H9 (cell line): ENCODE results near the gene NR3C2. TPM values are rescaled to one million over a fixed set of nuclear protein-coding genes. Genes with fewer than 3 reads are reported as not detected.

Experiments used
- DNase-seq: peaks from one replicate; pipeline ENCODE4 v3.0.0-alpha.2; 2017
- H2AFZ ChIP-seq: one replicate; pipeline ENCODE4 v1.6.1; 2013; ENCODE audit warnings: mild to moderate bottlenecking, low read length, control low read depth, moderate library complexity
- H2AK5ac ChIP-seq: 2 replicates; pipeline ENCODE4 v1.6.1; 2013; ENCODE audit warnings: low read length, control low read depth, mixed read lengths; ENCODE audit not compliant: insufficient read length
- H2BK120ac ChIP-seq: one replicate; pipeline ENCODE4 v1.6.1; 2013; ENCODE audit warnings: low read depth, mild to moderate bottlenecking, low read length, control low read depth, inconsistent platforms; ENCODE audit not compliant: poor library complexity, severe bottlenecking
- H2BK12ac ChIP-seq: 2 replicates; pipeline ENCODE4 v1.6.1; 2013; ENCODE audit warnings: low read length, control low read depth, mixed read lengths, low read depth; ENCODE audit not compliant: insufficient read length
- H2BK15ac ChIP-seq: 2 replicates; pipeline ENCODE4 v1.6.1; 2013; ENCODE audit warnings: low read depth, low read length, control low read depth
- H2BK20ac ChIP-seq: one replicate; pipeline ENCODE4 v1.6.1; 2013; ENCODE audit warnings: low read depth, mild to moderate bottlenecking, low read length, control low read depth, inconsistent platforms; ENCODE audit not compliant: poor library complexity, severe bottlenecking
- H2BK5ac ChIP-seq: 2 replicates; pipeline ENCODE4 v1.6.1; 2013; ENCODE audit warnings: low read length, control low read depth, mixed read lengths; ENCODE audit not compliant: insufficient read length
- H3K14ac ChIP-seq: 2 replicates; pipeline ENCODE4 v1.6.1; 2013; ENCODE audit warnings: low read length, control low read depth; ENCODE audit not compliant: insufficient read depth
- H3K18ac ChIP-seq: 2 replicates; pipeline ENCODE4 v1.6.1; 2013; ENCODE audit warnings: low read depth, mild to moderate bottlenecking, mixed read lengths, low read length, control low read depth; ENCODE audit not compliant: insufficient read length
- H3K23ac ChIP-seq: 2 replicates; pipeline ENCODE4 v1.6.1; 2013; ENCODE audit warnings: low read length, control low read depth, mixed read lengths, low read depth; ENCODE audit not compliant: insufficient read length
- H3K23me2 ChIP-seq: 2 replicates; pipeline ENCODE4 v1.6.1; 2013; ENCODE audit warnings: low read depth, mild to moderate bottlenecking, mixed read lengths, low read length, control low read depth; ENCODE audit not compliant: insufficient read length, poor library complexity, severe bottlenecking
- H3K27ac ChIP-seq: 2 replicates; pipeline ENCODE4 v1.5.1; 2013; ENCODE audit warnings: low read length, control low read depth, mixed read lengths, low read depth; ENCODE audit not compliant: insufficient read length
- H3K27me3 ChIP-seq: 2 replicates; pipeline ENCODE4 v1.6.1; 2013; ENCODE audit warnings: low read length, control low read depth, inconsistent platforms; ENCODE audit not compliant: insufficient read depth
- H3K4ac ChIP-seq: 2 replicates; pipeline ENCODE4 v1.6.1; 2013; ENCODE audit warnings: low read depth, mild to moderate bottlenecking, control low read depth, inconsistent platforms, low read length, moderate library complexity
- H3K4me1 ChIP-seq: 2 replicates; pipeline ENCODE4 v1.6.1; 2013; ENCODE audit warnings: low read length, control low read depth, inconsistent platforms; ENCODE audit not compliant: insufficient read depth
- H3K4me2 ChIP-seq: 2 replicates; pipeline ENCODE4 v1.6.1; 2013; ENCODE audit warnings: low read length, control low read depth, mixed read lengths; ENCODE audit not compliant: insufficient read length, insufficient read depth
- H3K56ac ChIP-seq: 2 replicates; pipeline ENCODE4 v1.6.1; 2013; ENCODE audit warnings: low read depth, mild to moderate bottlenecking, mixed read lengths, low read length, control low read depth; ENCODE audit not compliant: insufficient read length
- H3K79me1 ChIP-seq: 2 replicates; pipeline ENCODE4 v1.6.1; 2013; ENCODE audit warnings: low read depth, mild to moderate bottlenecking, moderate library complexity, low read length, control low read depth, inconsistent platforms; ENCODE audit not compliant: insufficient read depth, poor library complexity, severe bottlenecking
- H3K79me2 ChIP-seq: 2 replicates; pipeline ENCODE4 v1.6.1; 2013; ENCODE audit warnings: low read length, control low read depth, inconsistent platforms; ENCODE audit not compliant: insufficient read depth
- H3K9ac ChIP-seq: 2 replicates; pipeline ENCODE4 v1.6.1; 2013; ENCODE audit warnings: low read length, control low read depth, mixed read lengths; ENCODE audit not compliant: insufficient read length; ENCODE audit errors: extremely low read depth
- H3K9me3 ChIP-seq: one replicate; pipeline ENCODE4 v1.6.1; 2013; ENCODE audit warnings: low read depth, low read length, inconsistent platforms; ENCODE audit not compliant: control insufficient read depth
- H3T11ph ChIP-seq: one replicate; pipeline ENCODE4 v1.6.1; 2013; ENCODE audit warnings: mild to moderate bottlenecking, low read length, control low read depth, inconsistent platforms
- H4K20me1 ChIP-seq: one replicate; pipeline ENCODE4 v1.6.1; 2013; ENCODE audit not compliant: control insufficient read depth, insufficient read length, insufficient read depth
- H4K5ac ChIP-seq: 2 replicates; pipeline ENCODE4 v1.6.1; 2013; ENCODE audit warnings: low read depth, mild to moderate bottlenecking, mixed read lengths, low read length, control low read depth; ENCODE audit not compliant: insufficient read length
- H4K8ac ChIP-seq: replicated peaks from 2 replicates; pipeline ENCODE4 v1.6.1; 2013; ENCODE audit warnings: low read length, control low read depth, mixed read lengths, low read depth; ENCODE audit not compliant: insufficient read length
- H4K91ac ChIP-seq: 2 replicates; pipeline ENCODE4 v1.6.1; 2013; ENCODE audit warnings: low read depth, mild to moderate bottlenecking, moderate library complexity, mixed read lengths, low read length, control low read depth; ENCODE audit not compliant: insufficient read length
- H3K27ac Mint-ChIP-seq, 3 experiments: 2 replicates in 2 of 3; 3 replicates in 1 of 3; pipeline ENCODE4 v1.8.0; 2020 to 2021; ENCODE audit warnings: mixed read lengths in 3 of 3, mild to moderate bottlenecking in 1 of 3, moderate library complexity in 1 of 3
- H3K27me3 Mint-ChIP-seq: 2 replicates; pipeline ENCODE4 v1.8.0; 2021; ENCODE audit warnings: low read depth, mild to moderate bottlenecking, moderate library complexity, mixed read lengths
- H3K36me3 Mint-ChIP-seq, 3 experiments: 2 replicates in 2 of 3; 3 replicates in 1 of 3; pipeline ENCODE4 v1.8.0; 2020 to 2021; ENCODE audit warnings: low read depth in 3 of 3, mixed read lengths in 3 of 3; ENCODE audit not compliant: insufficient read depth in 1 of 3
- H3K4me1 Mint-ChIP-seq, 2 experiments: 2 replicates each; pipeline ENCODE4 v1.8.0; 2020; ENCODE audit warnings: mixed read lengths in 2 of 2
- H3K4me3 Mint-ChIP-seq, 2 experiments: 2 replicates in 1 of 2; 3 replicates in 1 of 2; pipeline ENCODE4 v1.8.0; 2020 to 2021; ENCODE audit warnings: mild to moderate bottlenecking in 2 of 2, mixed read lengths in 2 of 2, moderate library complexity in 1 of 2
- H3K9me3 Mint-ChIP-seq, 2 experiments: 2 replicates in 1 of 2; 3 replicates in 1 of 2; pipeline ENCODE4 v1.8.0; 2020; ENCODE audit warnings: mild to moderate bottlenecking in 2 of 2, mixed read lengths in 2 of 2, moderate library complexity in 1 of 2
- WGBS: extraction: QIAGEN DNeasy Blood & Tissue Kit; methylation state at CpG from one replicate; pipeline ENCODE4 v1.1.7; 2013; ENCODE audit warnings: missing lambda C conversion rate, low lambda C conversion rate, mixed read lengths; ENCODE audit not compliant: insufficient read length; ENCODE audit errors: extremely low coverage; 5-methylcytosine and 5-hydroxymethylcytosine counted together
- total RNA-seq: library from RNA; stranded (reverse); gene quantifications from 2 replicates; pipeline ENCODE4 v1.2.1, GENCODE V29; 2021
- TF ChIP-seq, protein P1 (sequence below): fragments of 200-600 bp; sonication (generic); conservative IDR thresholded peaks from 3 replicates; pipeline ENCODE4 v1.8.0; 2021; ENCODE audit warnings: antibody characterized with exemption, mild to moderate bottlenecking

NR3C2 gene
- total RNA-seq, 1 experiment from 2014 or later, result 1.4 TPM

DNA sequence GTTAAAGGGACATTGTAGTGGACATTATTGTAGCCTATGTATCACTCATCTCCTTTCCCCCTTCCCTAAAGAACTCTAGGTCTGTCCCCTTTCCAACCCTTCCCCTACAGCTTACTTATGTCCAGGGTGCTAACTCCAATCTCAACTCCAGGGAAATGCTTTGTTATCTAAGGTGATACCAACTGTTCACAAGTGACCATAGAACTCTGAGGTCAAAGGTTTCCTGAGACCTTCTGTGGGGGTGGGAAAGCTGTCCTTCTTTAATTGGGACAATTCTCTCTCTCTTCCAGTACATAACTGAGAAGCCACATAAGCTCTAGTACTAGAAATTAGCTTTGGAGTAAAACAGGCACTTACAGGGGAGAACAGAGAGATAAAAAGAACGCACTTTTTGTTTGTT is 212.4 kb downstream of the NR3C2 start:
- Mint-ChIP-seq H3K36me3 (no peaks in the 10 kb centered on the region), H3K4me1 (no peaks in the 10 kb centered on the region), H3K4me3 (no peak overlapping the region), H3K27ac (no peak overlapping the region), H3K9me3 (peaks cover 0 to 2% of the 10 kb centered on the region in 2 experiments; a peak in 1 of 5 replicates), H3K27me3 (no peaks in the 10 kb centered on the region)
- no peak overlapping the region for H4K8ac ChIP-seq
- H3K4me2 ChIP-seq, result no peak overlapping the region
- H4K91ac ChIP-seq, result no peak overlapping the region
- no peak overlapping the region for H2BK20ac ChIP-seq
- H3K23ac ChIP-seq, result no peak overlapping the region
- no peak overlapping the region for H3K9ac ChIP-seq
- no peak overlapping the region for H2BK5ac ChIP-seq
- no peaks in the 10 kb centered on the region for H4K20me1 ChIP-seq
- H3K27ac ChIP-seq, result no peak overlapping the region
- WGBS, result no CpG with 5 or more reads among the region's 1 CpG
- no peak overlapping the region for H3K14ac ChIP-seq
- no peak overlapping the region for H2BK15ac ChIP-seq
- H3K18ac ChIP-seq, result no peak overlapping the region
- TF ChIP-seq, protein P1, sequence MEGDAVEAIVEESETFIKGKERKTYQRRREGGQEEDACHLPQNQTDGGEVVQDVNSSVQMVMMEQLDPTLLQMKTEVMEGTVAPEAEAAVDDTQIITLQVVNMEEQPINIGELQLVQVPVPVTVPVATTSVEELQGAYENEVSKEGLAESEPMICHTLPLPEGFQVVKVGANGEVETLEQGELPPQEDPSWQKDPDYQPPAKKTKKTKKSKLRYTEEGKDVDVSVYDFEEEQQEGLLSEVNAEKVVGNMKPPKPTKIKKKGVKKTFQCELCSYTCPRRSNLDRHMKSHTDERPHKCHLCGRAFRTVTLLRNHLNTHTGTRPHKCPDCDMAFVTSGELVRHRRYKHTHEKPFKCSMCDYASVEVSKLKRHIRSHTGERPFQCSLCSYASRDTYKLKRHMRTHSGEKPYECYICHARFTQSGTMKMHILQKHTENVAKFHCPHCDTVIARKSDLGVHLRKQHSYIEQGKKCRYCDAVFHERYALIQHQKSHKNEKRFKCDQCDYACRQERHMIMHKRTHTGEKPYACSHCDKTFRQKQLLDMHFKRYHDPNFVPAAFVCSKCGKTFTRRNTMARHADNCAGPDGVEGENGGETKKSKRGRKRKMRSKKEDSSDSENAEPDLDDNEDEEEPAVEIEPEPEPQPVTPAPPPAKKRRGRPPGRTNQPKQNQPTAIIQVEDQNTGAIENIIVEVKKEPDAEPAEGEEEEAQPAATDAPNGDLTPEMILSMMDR, result no peak
- no peak overlapping the region for H2BK12ac ChIP-seq
- no peak overlapping the region for H4K5ac ChIP-seq
- H3K79me2 ChIP-seq, result no peaks in the 10 kb centered on the region
- no peak overlapping the region for H3T11ph ChIP-seq
- no peak overlapping the region for H3K4ac ChIP-seq
- H2AK5ac ChIP-seq, result no peak overlapping the region
- no peaks in the 10 kb centered on the region for H3K23me2 ChIP-seq
- DNase-seq, result no peak
- H3K79me1 ChIP-seq, result no peaks in the 10 kb centered on the region
- H2BK120ac ChIP-seq, result no peak overlapping the region
- H3K27me3 ChIP-seq, result no peaks in the 10 kb centered on the region
- H2AFZ ChIP-seq, result no peak overlapping the region
- H3K56ac ChIP-seq, result no peak overlapping the region
- H3K9me3 ChIP-seq, result no peaks in the 10 kb centered on the region
- H3K4me1 ChIP-seq, result no peaks in the 10 kb centered on the region
